Type B pancreatic cell (in vitro differentiated cells): ENCODE measurements around the gene TOMM5. TPM values are rescaled to one million over a fixed set of nuclear protein-coding genes. Genes with fewer than 3 reads are reported as not detected.

Source experiments
- DNase-seq: peaks from one replicate; pipeline ENCODE4 v3.0.0; 2021; ENCODE audit warnings: mixed read lengths; ENCODE audit not compliant: unreplicated experiment; ENCODE audit errors: extremely low spot score
- H3K27ac Mint-ChIP-seq: 2 replicates; pipeline ENCODE4 v1.8.0; 2021; ENCODE audit warnings: mild to moderate bottlenecking, mixed read lengths
- H3K27me3 Mint-ChIP-seq: 2 replicates; pipeline ENCODE4 v1.8.0; 2021; ENCODE audit warnings: mixed read lengths
- H3K36me3 Mint-ChIP-seq: 2 replicates; pipeline ENCODE4 v1.8.0; 2021; ENCODE audit warnings: mixed read lengths
- H3K4me1 Mint-ChIP-seq: one replicate; pipeline ENCODE4 v1.8.0; 2021; ENCODE audit warnings: mixed read lengths; ENCODE audit not compliant: unreplicated experiment
- H3K4me3 Mint-ChIP-seq: 2 replicates; pipeline ENCODE4 v1.8.0; 2021; ENCODE audit warnings: mild to moderate bottlenecking, mixed read lengths
- H3K9me3 Mint-ChIP-seq: 2 replicates; pipeline ENCODE4 v1.8.0; 2021; ENCODE audit warnings: mixed read lengths
- CTCF ChIP-seq: fragments of 200-600 bp; sonication (generic); conservative IDR thresholded peaks from 2 replicates; pipeline ENCODE4 v1.5.0; 2021; ENCODE audit warnings: antibody characterized with exemption, mild to moderate bottlenecking
- total RNA-seq: library from RNA; stranded (reverse); gene quantifications from 2 replicates; pipeline ENCODE4 v1.2.1, GENCODE V29; 2021; ENCODE audit warnings: low replicate concordance

The TOMM5 gene
- total RNA-seq, 1 donor from 2014 or later: 144 TPM

DNA sequence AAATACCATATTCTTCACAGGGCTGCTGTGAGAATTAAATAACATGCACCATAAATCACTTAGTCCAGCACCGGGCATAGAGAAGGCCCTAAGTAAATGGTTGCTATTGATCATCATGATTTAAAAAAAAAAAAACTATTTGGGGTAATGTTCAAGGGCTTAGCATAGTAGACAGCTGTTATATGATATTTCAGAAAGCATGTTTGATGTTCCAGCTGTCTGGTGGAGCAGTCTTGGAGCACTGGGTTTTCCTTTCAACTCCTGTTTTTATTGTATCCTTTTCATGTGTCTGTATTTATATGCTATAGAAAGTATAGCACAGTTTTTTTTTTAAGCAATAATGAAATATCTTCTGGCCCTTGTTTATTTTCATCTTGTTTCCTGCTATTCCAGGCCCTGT, 28.0 kb upstream of the TOMM5 start:
- no peaks in the 10 kb centered on the region for H3K36me3 Mint-ChIP-seq
- peaks cover 10% of the 10 kb centered on the region for H3K27me3 Mint-ChIP-seq
- no peak for DNase-seq
- H3K4me3 Mint-ChIP-seq: no peak overlapping the region
- H3K9me3 Mint-ChIP-seq: no peaks in the 10 kb centered on the region
- no peak for TF ChIP-seq CTCF
- H3K27ac Mint-ChIP-seq: no peak overlapping the region
- H3K4me1 Mint-ChIP-seq: peaks cover 17% of the 10 kb centered on the region

- Mint-ChIP-seq H3K9me3 (no peaks in the 10 kb centered on the region), H3K27me3 (peaks cover 10% of the 10 kb centered on the region), H3K36me3 (no peaks in the 10 kb centered on the region), H3K27ac (no peak overlapping the region), H3K4me1 (peaks cover 17% of the 10 kb centered on the region), H3K4me3 (no peak overlapping the region)
- DNase-seq: no peak
- no peak for TF ChIP-seq CTCF
Observed at GRCh38 chr9:37619806-37620205, 27.4 kb upstream of the TOMM5 start.

DNA sequence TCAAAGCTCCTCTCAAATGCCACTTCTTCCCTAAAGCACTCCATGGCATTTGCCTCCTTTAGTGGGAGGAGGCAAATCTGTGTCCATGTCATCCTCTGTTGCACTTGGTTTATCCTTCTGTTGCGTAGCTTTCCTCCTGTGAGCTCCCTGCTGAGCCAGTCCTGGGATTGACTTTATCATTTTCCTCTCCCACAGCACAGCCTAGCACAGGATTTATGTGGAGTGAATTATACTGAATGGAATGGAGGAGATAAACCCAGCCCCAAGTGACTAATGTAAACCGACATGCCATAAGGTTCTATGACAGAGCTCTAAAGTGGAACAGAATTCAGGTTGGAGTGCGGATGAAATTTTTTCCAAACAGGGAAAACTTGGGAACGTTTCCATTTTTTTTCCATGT, 26.4 kb upstream of the TOMM5 start:
- no peaks in the 10 kb centered on the region for H3K36me3 Mint-ChIP-seq

GRCh38 chr9:37617832-37618231, 25.4 kb upstream of the TOMM5 start:
- H3K27me3 Mint-ChIP-seq: peaks cover 15% of the 10 kb centered on the region
- H3K36me3 Mint-ChIP-seq: no peaks in the 10 kb centered on the region
- no peak for DNase-seq
- H3K27ac Mint-ChIP-seq: no peak overlapping the region
- no peaks in the 10 kb centered on the region for H3K9me3 Mint-ChIP-seq
- no peak for TF ChIP-seq CTCF
- peaks cover 12% of the 10 kb centered on the region for H3K4me1 Mint-ChIP-seq
- H3K4me3 Mint-ChIP-seq: no peak overlapping the region

More for the DNA sequence above, 26.4 kb upstream of the TOMM5 start:
- no peak for TF ChIP-seq CTCF
- DNase-seq: no peak
- no peak overlapping the region for H3K4me3 Mint-ChIP-seq
- peaks cover 17% of the 10 kb centered on the region for H3K4me1 Mint-ChIP-seq
- H3K9me3 Mint-ChIP-seq: no peaks in the 10 kb centered on the region
- no peak overlapping the region for H3K27ac Mint-ChIP-seq
- H3K27me3 Mint-ChIP-seq: peaks cover 11% of the 10 kb centered on the region

DNA sequence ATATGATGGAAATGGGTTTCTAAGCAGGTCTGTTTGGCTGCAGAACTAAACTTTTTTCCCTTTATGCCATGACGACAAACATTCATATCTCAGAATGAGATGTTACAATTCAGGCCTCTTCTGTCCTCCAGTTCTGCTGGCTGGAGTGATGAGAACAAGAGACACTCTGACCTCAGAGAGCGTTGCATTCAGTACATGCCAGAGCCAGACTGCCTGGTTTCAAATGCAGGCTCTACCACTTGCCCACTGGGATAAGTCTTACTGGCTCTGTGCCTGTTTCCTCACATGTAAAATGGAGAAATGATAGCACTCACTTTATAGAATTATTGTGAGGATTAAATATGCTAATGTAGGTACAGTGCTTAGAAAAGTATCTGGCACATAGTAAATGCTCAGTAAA, 24.8 kb upstream of the TOMM5 start:
- Mint-ChIP-seq H3K27me3 (peaks cover 18% of the 10 kb centered on the region), H3K36me3 (no peaks in the 10 kb centered on the region)
- DNase-seq: no peak

More for the DNA sequence above, 24.8 kb upstream of the TOMM5 start:
- no peak for TF ChIP-seq CTCF
- Mint-ChIP-seq H3K27ac (no peak overlapping the region), H3K4me3 (no peak overlapping the region), H3K4me1 (peaks cover 12% of the 10 kb centered on the region), H3K9me3 (no peaks in the 10 kb centered on the region)
